GM12891 (cell line): ENCODE measurements around the gene GMCL2.

Source experiments
- DNase-seq: peaks from one replicate; pipeline ENCODE4 v3.0.0; 2011; ENCODE audit warnings: low spot score; ENCODE audit not compliant: insufficient read length
- FAIRE-seq: peaks from 2 replicates; lab custom pipeline; 2011; peaks lifted over from hg19 to GRCh38; lab: Jason Lieb, UNC
- PAX5 ChIP-seq: IDR thresholded peaks from 2 replicates; pipeline ENCODE4 v1.6.1; 2011; ENCODE audit warnings: low read length, moderate library complexity, mild to moderate bottlenecking; ENCODE audit not compliant: insufficient read depth, severe bottlenecking
- POLR2A ChIP-seq: IDR thresholded peaks from 2 replicates; pipeline ENCODE4 v1.6.1; 2011; ENCODE audit warnings: low read depth, low read length, control low read depth
- POLR2AphosphoS5 ChIP-seq: IDR thresholded peaks from 2 replicates; pipeline ENCODE4 v1.6.1; 2011; ENCODE audit warnings: low read depth, low read length, control low read depth
- POU2F2 ChIP-seq: IDR thresholded peaks from 2 replicates; pipeline ENCODE4 v1.6.1; 2011; ENCODE audit warnings: low read depth, mild to moderate bottlenecking, control low read depth, low read length, moderate library complexity
- SPI1 ChIP-seq: IDR thresholded peaks from 2 replicates; pipeline ENCODE4 v1.6.1; 2011; ENCODE audit warnings: low read depth, low read length, control low read depth
- TAF1 ChIP-seq: IDR thresholded peaks from 2 replicates; pipeline ENCODE4 v1.6.1; 2011; ENCODE audit warnings: low read depth, low read length, control low read depth

The GMCL2 gene

GRCh38 chr5:178214160-178214803 lies 27.1 kb upstream of the GMCL2 start:
- DNase-seq, result no peak
- TF ChIP-seq POU2F2 (peak; percentile 38; the same call in 1 of the 2 replicates), PAX5 (no peak), SPI1 (no peak), POLR2A (peak; percentile 67), POLR2AphosphoS5 (peak; percentile 74), TAF1 (0 out of 2 replicates have a peak, but pooled peaks have one; percentile 24)
- FAIRE-seq, result no peak

- DNase-seq (no peak), FAIRE-seq (no peak)
- TF ChIP-seq SPI1, result no peak
- no peak for TF ChIP-seq TAF1
- no peak; the same call in 1 of the 2 replicates for TF ChIP-seq POLR2AphosphoS5
- no peak for TF ChIP-seq PAX5
- no peak for TF ChIP-seq POLR2A
- TF ChIP-seq POU2F2, result no peak
Measured at GRCh38 chr5:178213748-178214151, 26.6 kb upstream of the GMCL2 start.

GRCh38 chr5:178213003-178213461 lies 25.9 kb upstream of the GMCL2 start:
- DNase-seq (no peak), FAIRE-seq (no peak)
- no peak for TF ChIP-seq PAX5
- peak; percentile 10; the same call in 1 of the 2 replicates for TF ChIP-seq POU2F2
- TF ChIP-seq POLR2AphosphoS5, result peak; percentile 71; the same call in 1 of the 2 replicates
- TF ChIP-seq POLR2A, result peak; percentile 79
- TF ChIP-seq TAF1, result no peak
- no peak for TF ChIP-seq SPI1

- TF ChIP-seq POLR2AphosphoS5 (peak; percentile 23; the same call in 1 of the 2 replicates), POU2F2 (0 out of 2 replicates have a peak, but pooled peaks have one; percentile 16), POLR2A (no peak; the same call in 1 of the 2 replicates), PAX5 (no peak), TAF1 (0 out of 2 replicates have a peak, but pooled peaks have one; percentile 13), SPI1 (no peak)
- no peak for FAIRE-seq
- DNase-seq, result no peak
Measured at GRCh38 chr5:178212241-178213002, 25.3 kb upstream of the GMCL2 start.

- no peak for FAIRE-seq
- no peak for TF ChIP-seq TAF1
- TF ChIP-seq POU2F2, result 0 out of 2 replicates have a peak, but pooled peaks have one; percentile 28
- TF ChIP-seq POLR2AphosphoS5, result peak; percentile 54
Measured at GRCh38 chr5:178211095-178212048, 24.2 kb upstream of the GMCL2 start.

GRCh38 chr5:178210686-178211085 lies 23.5 kb upstream of the GMCL2 start:
- DNase-seq (no peak), FAIRE-seq (no peak)
- TF ChIP-seq POU2F2 (no peak), TAF1 (no peak), PAX5 (no peak), SPI1 (no peak), POLR2AphosphoS5 (no peak), POLR2A (no peak)

More at GRCh38 chr5:178211095-178212048, 24.2 kb upstream of the GMCL2 start:
- DNase-seq, result no peak

GRCh38 chr5:178210073-178210535 lies 22.9 kb upstream of the GMCL2 start:
- no peak for DNase-seq
- FAIRE-seq, result no peak
- TF ChIP-seq POLR2AphosphoS5 (peak; percentile 58), POLR2A (no peak)

GRCh38 chr5:178209334-178210072 lies 22.3 kb upstream of the GMCL2 start:
- DNase-seq (no peak), FAIRE-seq (no peak)
- TF ChIP-seq POLR2A (no peak), PAX5 (no peak), TAF1 (no peak), POLR2AphosphoS5 (no peak; the same call in 1 of the 2 replicates), SPI1 (no peak)
